ENCODE data around the gene JPH3.
"Not testable (repeated sequence)": the region's sequence is repeated elsewhere in the genome, so short reads cannot be mapped to it uniquely, and the experiment has no call there.

JPH3 gene

GRCh38 chr16:87700406-87701077, 98.2 kb downstream of the JPH3 start:
- DNase-seq = no peak

DNA sequence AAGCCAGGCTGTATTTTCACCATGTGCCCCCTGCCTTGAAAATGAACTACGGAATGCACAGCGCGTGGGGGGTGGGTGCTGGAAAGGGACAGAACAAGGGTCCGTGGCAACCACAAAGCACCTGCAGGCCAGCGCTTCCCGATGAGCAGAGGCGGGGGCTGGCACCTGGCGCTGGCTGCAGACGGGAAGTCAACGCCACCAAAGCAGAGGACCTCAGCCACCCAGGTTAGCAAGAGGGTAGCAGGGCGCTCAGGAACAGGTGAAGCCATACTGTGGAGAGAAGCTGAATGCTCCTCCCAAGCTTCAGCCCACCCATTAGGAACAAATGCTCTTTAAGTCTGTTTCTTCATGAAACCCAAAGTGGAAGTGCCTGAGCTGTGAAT, 98.8 kb downstream of the JPH3 start:
- DNase-seq = no peak

DNA sequence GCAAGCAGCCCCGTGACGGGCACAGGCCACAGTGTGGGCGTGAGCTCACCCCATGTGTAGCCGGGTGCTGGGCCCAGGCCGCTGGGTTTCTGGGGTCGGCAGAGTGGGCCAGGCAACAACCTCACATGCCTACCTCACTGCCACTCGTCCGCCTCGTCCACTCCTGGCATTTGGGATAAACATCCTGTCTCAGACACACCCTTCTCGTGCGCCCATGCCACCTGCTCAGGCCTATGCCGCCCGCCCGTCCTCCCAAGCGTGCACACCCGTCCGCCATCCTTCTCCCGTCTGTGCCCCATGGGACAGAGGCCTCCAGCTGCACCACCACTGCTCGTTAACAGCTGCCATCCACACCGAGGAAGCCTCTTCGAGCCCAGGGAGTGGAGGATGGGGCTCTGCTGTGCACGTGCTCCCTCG, 99.2 kb downstream of the JPH3 start:
- DNase-seq = no peak

DNA sequence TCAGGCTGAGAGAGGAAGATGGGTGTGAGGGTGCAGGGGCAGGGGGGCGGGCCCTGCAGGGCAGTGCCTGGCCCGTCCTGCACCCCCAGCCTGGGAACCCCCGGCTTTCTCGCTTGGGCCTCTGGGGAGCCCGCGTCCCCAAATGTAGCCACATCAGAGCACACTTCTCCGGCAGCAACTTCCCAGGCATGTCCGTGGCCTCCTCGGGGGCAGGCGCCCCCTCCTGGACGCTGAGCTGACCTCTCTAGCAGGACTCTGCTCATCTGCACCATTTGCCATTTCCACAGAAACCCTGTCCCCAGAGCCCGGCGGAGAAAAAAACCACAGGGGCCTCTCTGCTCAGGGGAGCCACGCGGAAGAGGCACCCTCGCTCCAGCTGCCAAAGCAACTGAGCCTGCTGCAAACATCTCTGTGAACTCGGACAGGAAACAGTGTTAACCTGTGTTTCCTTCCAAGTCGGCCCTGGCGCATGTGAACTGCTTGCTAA, 100.1 kb downstream of the JPH3 start:
- peak; percentile 36 for DNase-seq

- DNase-seq = no peak
These were observed 100.8 kb downstream of the JPH3 start for GRCh38 chr16:87703071-87703470.

GRCh38 chr16:87703835-87704375, 101.6 kb downstream of the JPH3 start:
- DNase-seq = no peak

DNA sequence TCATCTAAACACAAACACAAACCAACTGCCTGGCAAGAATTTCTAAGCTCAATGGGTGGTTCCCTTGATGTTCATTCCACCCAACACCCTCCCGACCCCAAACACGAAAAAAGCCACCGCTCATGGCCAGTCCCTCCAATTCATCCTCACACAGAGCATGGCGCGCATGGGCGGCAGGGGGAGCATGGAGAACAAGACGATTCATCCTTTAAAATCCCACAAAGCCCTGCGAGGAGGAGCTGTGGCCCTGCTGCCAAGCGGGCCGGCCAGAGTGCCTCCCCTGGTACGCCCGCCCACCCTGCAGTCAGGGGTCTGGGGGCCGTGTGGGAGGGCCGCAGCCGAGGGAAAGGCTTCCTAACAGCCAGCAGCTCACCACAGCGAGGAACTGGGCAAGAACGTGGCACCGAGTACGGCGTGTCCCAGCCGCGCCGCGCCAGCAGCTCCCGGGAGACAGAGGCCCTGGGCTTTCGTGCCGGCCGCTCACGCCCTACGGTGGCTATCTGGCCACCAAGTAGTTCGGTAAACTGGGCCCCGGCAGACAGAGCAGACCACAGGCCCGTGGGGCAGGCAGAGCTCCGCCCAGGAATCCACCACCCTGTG, 102.5 kb downstream of the JPH3 start:
- DNase-seq = no peak

GRCh38 chr16:87705771-87706277, 103.5 kb downstream of the JPH3 start:
- no peak for DNase-seq

DNA sequence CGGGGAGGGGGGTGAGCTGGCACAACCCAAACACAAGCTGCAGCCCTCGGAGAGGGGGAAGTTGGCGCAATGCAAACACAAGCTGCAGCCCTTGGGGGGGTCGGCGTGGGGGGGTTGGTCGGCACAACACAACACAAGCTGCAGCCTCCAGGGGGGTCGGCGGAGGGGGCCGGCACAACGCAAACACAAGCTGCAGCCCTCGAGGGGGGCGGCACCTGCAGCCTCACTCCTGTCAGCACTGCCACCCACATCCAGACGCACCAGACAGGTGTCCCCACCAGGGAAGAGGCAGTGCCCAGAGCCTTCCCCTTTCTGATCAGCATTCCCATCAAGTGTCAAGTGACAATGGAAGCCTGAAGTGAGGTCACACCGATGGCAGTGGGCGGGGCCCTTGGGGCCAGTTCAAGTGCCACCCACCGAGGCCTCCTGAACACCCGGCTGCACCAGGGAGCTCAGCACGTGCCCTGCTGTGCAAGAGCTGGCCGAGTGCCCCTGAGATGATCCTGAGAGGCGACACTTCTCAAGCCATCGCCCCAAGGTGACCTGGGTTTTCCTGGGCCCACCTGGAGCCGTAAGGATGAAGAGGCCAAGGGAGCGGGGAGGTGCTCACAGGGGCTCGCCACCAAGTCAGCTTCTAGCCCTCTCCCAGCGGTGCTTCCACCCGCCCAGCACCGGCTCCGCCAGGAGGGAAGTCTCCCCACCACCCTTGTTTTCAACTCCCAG, 104.1 kb downstream of the JPH3 start:
- DNase-seq = no peak

GRCh38 chr16:87707097-87707496, 104.8 kb downstream of the JPH3 start:
- DNase-seq = no peak

- DNase-seq = no peak
These were observed 105.6 kb downstream of the JPH3 start for GRCh38 chr16:87707714-87708580.

DNA sequence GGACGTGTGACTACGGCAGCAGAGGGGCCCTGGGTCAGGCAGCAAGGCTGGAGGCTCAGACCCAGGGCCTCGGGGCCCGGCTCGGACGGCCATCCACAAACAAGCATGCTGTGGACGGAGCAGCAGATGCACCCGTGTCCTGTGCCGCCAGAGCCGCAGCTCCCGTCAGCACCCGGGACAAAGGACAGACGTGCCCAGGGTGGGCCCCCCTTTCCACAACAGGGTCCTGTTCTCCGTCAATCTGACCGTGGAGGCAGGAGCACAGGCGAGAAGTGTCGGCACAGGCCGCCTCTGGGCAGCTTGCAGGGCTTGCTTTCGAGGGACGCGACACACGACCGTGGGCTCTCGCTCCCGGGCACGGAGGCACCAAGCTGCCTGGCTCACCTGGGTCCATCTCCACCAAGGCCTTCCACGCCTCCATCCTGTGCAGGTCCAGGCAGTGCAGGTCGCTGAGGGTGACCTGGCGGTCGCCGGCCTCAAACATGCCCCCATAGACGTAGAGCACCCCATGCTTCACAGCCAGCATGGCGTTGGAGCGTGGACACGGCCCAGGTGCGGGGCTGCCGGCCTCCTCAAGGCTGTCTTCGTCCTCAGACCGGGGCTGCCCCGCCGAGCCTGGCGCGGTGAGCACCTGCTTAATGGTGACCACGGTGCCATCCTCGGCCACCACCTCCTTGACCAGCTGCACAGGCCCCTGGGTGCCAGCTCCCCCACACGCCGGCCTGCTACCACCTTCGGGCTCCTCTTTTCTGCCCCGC, 106.8 kb downstream of the JPH3 start:
- no peak for DNase-seq

GRCh38 chr16:87709677-87710076, 107.4 kb downstream of the JPH3 start:
- DNase-seq = no peak

DNA sequence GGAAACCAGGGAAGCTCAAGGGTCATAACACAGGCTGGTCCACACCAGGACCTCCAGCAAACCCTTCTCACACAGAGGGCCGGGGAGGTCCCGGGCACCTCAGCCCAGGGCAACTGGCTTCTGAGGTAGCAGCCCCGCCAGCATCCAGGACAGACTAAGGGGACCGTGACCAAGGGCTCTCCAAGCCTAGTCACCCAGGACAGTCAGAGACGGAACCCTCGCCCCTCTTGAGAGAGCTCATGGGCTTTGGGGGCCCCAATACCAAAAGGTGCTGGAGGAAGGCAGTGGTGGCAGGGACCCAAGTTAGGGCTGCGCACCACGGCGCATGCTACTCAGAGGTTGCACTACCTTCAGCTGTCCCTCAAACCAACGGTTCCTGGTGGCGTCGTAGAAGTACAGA, 108.6 kb downstream of the JPH3 start:
- DNase-seq = no peak

DNA sequence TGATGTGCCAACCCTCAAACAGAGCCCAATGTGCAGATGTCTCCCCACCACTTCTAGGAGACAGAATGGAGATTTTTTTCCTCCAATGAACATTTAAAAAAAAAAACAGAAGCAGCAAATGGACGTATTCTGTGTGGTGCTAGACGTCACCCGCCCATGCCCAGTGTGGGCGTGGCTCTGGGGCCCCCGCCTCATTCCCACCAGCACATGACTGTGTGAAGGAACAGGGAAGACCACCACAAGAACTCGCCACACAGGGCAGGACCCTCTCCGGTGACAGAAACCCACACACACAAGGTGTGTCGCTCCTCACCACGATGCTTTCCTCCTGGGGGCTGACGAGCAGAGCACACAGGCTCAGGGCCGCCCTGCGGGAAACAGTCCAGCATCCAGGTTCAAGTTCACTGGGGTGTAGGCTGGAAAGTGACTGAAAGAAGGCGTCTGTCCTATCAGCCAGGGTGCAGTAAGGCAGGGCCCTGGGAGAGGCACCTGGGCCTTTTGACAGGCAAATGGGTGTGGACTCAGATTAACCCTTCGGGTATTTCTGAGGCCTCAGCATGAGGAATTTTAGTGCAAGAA, 110.0 kb downstream of the JPH3 start:
- DNase-seq = no peak

- DNase-seq = peak; percentile 57
These were observed 111.3 kb downstream of the JPH3 start for GRCh38 chr16:87713451-87714229.

DNA sequence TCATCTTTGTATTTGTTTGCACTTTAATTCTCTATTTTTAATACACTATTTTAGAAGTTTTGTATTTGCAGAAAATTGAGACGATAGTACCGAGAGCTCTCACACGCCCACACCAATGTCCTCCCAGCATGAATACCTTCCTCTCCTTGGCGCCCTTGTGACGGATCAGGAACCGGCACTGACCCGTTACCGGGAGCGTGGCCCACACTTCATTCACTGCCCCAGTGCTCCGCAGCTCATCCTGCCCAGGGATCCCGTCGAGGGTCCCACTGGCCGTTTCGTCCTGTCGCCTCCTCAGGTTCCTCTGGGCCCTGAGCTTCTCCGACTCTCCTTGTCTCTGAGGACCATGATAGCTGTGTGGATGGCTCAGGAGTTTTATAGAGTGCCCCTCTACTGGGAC, 112.9 kb downstream of the JPH3 start:
- no peak for DNase-seq

- DNase-seq = no peak
These were observed 113.3 kb downstream of the JPH3 start for GRCh38 chr16:87715658-87716057.

- not testable (repeated sequence) for DNase-seq
These were observed 116.5 kb downstream of the JPH3 start for GRCh38 chr16:87718831-87719230.

GRCh38 chr16:87720446-87720845, 118.1 kb downstream of the JPH3 start:
- no peak for DNase-seq

Measured in activated naive CD4-positive, alpha-beta T cell treated with Interleukin-2 at 50 U/mL for 16 hours (primary cell).